COLO668 (cell line): Measurements from ENCODE around the gene DRC3.

Source experiments
- DNase-seq: peaks from one replicate; lab custom pipeline; 2025; ENCODE audit not compliant: unreplicated experiment; lab: John Stamatoyannopoulos, UW

Gene DRC3

GRCh38 chr17:18042983-18043382 is 70.3 kb downstream of the DRC3 start:
- no peak for DNase-seq

DNA sequence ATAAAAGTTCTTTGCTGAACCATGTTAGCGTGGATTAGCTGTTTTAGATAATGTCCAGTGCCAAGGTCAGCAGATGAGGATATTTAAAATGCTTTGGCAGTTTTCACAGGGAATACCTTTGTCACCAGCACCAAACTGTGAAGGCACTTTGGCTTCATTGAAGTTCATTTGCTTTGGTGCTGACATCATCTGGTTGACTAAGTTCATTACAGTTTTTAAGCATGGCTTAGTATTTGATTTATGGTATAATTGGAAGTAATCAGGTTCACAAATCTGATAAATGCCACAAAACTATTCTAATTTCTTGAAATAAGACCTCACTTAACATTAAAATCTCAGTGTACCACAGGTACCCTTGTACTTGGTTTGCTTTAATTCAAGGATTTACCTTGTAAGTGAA is 70.8 kb downstream of the DRC3 start:
- DNase-seq, result no peak

DNA sequence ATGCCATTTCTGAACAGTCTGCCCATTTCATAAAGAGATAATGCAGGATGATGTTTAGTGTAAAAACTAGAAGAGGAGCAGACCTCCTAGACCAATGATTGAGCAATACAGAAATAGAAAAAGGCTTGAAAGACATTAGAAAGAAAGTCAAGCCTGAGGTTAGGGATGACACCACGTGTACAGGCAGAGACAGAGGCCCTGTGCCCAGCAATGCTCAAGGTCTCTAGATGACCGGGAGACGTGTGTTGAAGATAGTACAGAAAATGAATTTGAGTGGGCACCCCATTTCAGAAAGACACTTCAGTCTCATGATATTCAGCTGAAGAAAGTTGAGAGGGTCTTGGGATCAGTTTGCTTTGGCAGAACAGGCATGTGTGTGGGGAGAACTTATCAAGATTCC is 71.9 kb downstream of the DRC3 start:
- no peak for DNase-seq

DNA sequence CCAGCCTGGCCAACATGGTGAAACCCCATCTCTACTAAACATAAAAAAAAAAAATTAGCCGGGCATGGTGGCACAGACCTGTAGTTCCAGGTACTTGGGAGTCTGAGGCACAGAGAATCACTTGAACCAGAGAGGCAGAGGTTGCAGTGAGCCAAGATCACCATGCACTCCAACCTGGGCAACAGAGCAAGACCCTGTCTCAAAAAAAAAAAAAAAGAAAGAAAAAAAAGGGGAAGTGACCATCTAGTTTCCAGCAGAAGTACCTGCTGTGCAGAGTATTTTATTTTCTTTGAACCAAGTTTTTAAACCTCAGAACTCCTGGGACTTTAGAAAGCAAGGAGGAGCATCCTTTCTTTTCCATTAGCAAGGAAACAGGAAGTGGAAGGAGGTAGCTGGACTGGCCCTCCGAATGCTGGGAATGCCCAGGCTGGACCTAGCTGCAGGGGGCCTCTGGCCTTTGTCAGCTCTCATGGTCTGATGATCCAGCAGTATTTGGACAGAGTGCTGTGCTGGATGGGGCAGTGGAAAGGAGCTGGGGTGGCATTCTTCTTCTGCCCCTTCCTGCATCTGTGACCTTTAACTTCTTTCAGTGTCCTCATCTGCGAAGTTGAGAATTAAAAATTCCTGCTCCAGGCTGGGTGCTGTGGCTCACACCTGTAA is 73.2 kb downstream of the DRC3 start:
- no peak for DNase-seq

DNA sequence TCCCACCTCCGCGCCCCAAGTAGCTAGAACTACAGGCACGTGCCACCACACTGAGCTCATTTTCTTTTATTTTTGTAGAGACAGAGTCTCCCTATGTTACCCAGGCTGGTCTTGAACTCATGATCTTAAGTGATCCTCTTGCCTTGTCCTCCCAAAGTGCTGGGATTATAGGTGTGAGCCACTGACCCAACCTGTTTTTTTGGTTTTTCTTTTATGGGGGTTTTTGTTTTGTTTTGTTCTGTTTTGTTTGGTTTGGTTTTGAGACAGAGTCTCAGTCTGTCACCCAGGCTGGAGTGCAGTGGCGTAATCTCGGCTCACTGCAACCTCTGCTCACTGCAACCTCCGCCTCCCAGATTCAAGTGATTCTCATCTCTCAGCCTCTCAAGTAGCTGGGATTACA is 82.9 kb downstream of the DRC3 start:
- no peak for DNase-seq

GRCh38 chr17:18056214-18056613 is 83.6 kb downstream of the DRC3 start:
- no peak for DNase-seq

DNA sequence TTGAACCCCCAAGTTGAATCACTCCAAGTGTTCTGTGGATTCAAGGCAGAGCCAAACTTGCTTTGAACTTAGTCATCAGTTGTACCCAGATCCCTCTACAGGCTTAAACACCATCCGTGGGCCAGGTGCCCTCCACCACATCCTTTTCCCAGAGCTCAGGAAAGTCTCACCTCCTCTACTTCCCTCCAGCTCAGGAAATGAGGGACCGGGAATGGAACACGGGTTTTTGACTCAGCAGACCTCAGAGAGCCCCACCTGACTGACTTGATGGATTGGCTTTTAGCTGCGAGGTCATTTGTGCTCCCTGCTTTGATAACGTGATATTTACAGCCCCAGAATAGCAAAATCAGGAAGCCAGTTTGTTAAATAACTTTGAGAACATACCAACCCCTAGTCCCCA is 86.6 kb downstream of the DRC3 start:
- DNase-seq, result no peak

GRCh38 chr17:18064053-18064452 is 91.4 kb downstream of the DRC3 start:
- no peak for DNase-seq

GRCh38 chr17:18065546-18065945 is 92.9 kb downstream of the DRC3 start:
- no peak for DNase-seq
